ENCODE results near the gene MRPL45. TPM values are rescaled to one million over a fixed set of nuclear protein-coding genes. Genes with fewer than 3 reads are reported as not detected.

MRPL45 gene
- total and polyA plus RNA-seq, 2 experiments from 2014 or later: 42.6 to 63.9 TPM

GRCh38 chr17:38322156-38322779 lies 25.3 kb downstream of the MRPL45 start:
- Histone ChIP-seq H3K27ac (ENCODE audit: low read depth) (0 out of 2 replicates have a peak overlapping the region, but pooled peaks have one; percentile 55), H2AFZ (no peak overlapping the region), H3F3A (replicated peaks; ENCODE audit: low read depth) (peaks cover 18% of the 10 kb centered on the region; the same call in 1 of the 2 replicates), H3K79me2 (replicated peaks; ENCODE audit: insufficient read depth) (no peaks in the 10 kb centered on the region), H3K4me1 (ENCODE audit: insufficient read depth) (peaks cover 21% of the 10 kb centered on the region), H3K4me2 (no peak overlapping the region), H3K36me3 (ENCODE audit: insufficient read depth) (peaks cover 15% of the 10 kb centered on the region), H3K27me3 (ENCODE audit: insufficient read depth) (no peaks in the 10 kb centered on the region), H3K4me3 (no peak overlapping the region), H4K20me1 (replicated peaks; ENCODE audit: insufficient read depth) (peaks cover 8% of the 10 kb centered on the region; the same call in 1 of the 2 replicates), H3K9me2 (ENCODE audit: insufficient read depth) (peaks cover 9% of the 10 kb centered on the region; the same call in 1 of the 2 replicates)
- peaks cover 31% of the 10 kb centered on the region for H3K4me1 Mint-ChIP-seq
- no peak overlapping the region for H3K4me3 Mint-ChIP-seq
- H3K27ac Mint-ChIP-seq: no peak overlapping the region
- no peaks in the 10 kb centered on the region for H3K9me3 Mint-ChIP-seq
- TF ChIP-seq CTCF (conservative IDR thresholded peaks at IDR 0.05; ENCODE audit: low read depth in 2 of 2): peak; percentile 53 to 78
- TF ChIP-seq EZH2 (IDR thresholded peaks at IDR 0.05; ENCODE audit: low read depth, unreplicated experiment): no peak
- peak; percentile 82 for DNase-seq (ENCODE audit: low spot score)
- H3K36me3 Mint-ChIP-seq (ENCODE audit: low read depth): peaks cover 41% of the 10 kb centered on the region
- ATAC-seq: peak; percentile 83
- H3K27me3 Mint-ChIP-seq (ENCODE audit: insufficient read depth, low read depth, poor library complexity): peaks cover 5% of the 10 kb centered on the region

GRCh38 chr17:38322897-38323296 lies 25.9 kb downstream of the MRPL45 start:
- no peak overlapping the region for H3K4me2 ChIP-seq
- H3K27me3 Mint-ChIP-seq (ENCODE audit: insufficient read depth, low read depth, poor library complexity): peaks cover 5% of the 10 kb centered on the region
- H3K9me2 ChIP-seq (ENCODE audit: insufficient read depth): peaks cover 9% of the 10 kb centered on the region; the same call in 1 of the 2 replicates
- peaks cover 35% of the 10 kb centered on the region for H3K4me1 Mint-ChIP-seq
- H3K27ac ChIP-seq (ENCODE audit: low read depth): 0 out of 2 replicates have a peak overlapping the region, but pooled peaks have one; percentile 55
- ATAC-seq (no peak), DNase-seq (ENCODE audit: low spot score) (no peak)
- H3K4me3 ChIP-seq: no peak overlapping the region
- peaks cover 37% of the 10 kb centered on the region for H3K36me3 Mint-ChIP-seq (ENCODE audit: low read depth)
- TF ChIP-seq STAT1 (IDR thresholded peaks at IDR 0.05; ENCODE audit: unreplicated experiment) (no peak), ZNF331 (CRISPR knock-in tag; IDR thresholded peaks at IDR 0.05; ENCODE audit: low read depth) (no peak), ZNF114 (CRISPR knock-in tag; IDR thresholded peaks at IDR 0.05) (no peak)
- H3K4me3 Mint-ChIP-seq: no peak overlapping the region
- no peak overlapping the region for H3K27ac Mint-ChIP-seq
- H2AFZ ChIP-seq: no peak overlapping the region
- H3K27me3 ChIP-seq (ENCODE audit: insufficient read depth): no peaks in the 10 kb centered on the region
- H3K9me3 Mint-ChIP-seq: no peaks in the 10 kb centered on the region
- peaks cover 18% of the 10 kb centered on the region; the same call in 1 of the 2 replicates for H3F3A ChIP-seq (replicated peaks; ENCODE audit: low read depth)
- H3K79me2 ChIP-seq (replicated peaks; ENCODE audit: insufficient read depth): no peaks in the 10 kb centered on the region
- peaks cover 21% of the 10 kb centered on the region for H3K4me1 ChIP-seq (ENCODE audit: insufficient read depth)
- peaks cover 8% of the 10 kb centered on the region; the same call in 1 of the 2 replicates for H4K20me1 ChIP-seq (replicated peaks; ENCODE audit: insufficient read depth)
- peaks cover 15% of the 10 kb centered on the region for H3K36me3 ChIP-seq (ENCODE audit: insufficient read depth)

- Mint-ChIP-seq H3K27me3 (ENCODE audit: insufficient read depth, low read depth, poor library complexity) (peaks cover 8% of the 10 kb centered on the region), H3K4me3 (no peak overlapping the region), H3K9me3 (no peaks in the 10 kb centered on the region), H3K27ac (no peak overlapping the region), H3K4me1 (peaks cover 44% of the 10 kb centered on the region), H3K36me3 (ENCODE audit: low read depth) (peaks cover 34% of the 10 kb centered on the region)
- H3K79me2 ChIP-seq (replicated peaks; ENCODE audit: insufficient read depth): no peaks in the 10 kb centered on the region
- H3K27me3 ChIP-seq (ENCODE audit: insufficient read depth): no peaks in the 10 kb centered on the region
- peak overlapping the region; percentile 95 for H3K27ac ChIP-seq (ENCODE audit: low read depth)
- no peak overlapping the region for H2AFZ ChIP-seq
- DNase-seq (ENCODE audit: low spot score): no peak
- H4K20me1 ChIP-seq (replicated peaks; ENCODE audit: insufficient read depth): peaks cover 8% of the 10 kb centered on the region; the same call in 1 of the 2 replicates
- H3K9me2 ChIP-seq (ENCODE audit: insufficient read depth): peaks cover 9% of the 10 kb centered on the region; the same call in 1 of the 2 replicates
- peaks cover 18% of the 10 kb centered on the region; the same call in 1 of the 2 replicates for H3F3A ChIP-seq (replicated peaks; ENCODE audit: low read depth)
- peaks cover 15% of the 10 kb centered on the region for H3K36me3 ChIP-seq (ENCODE audit: insufficient read depth)
- peaks cover 21% of the 10 kb centered on the region for H3K4me1 ChIP-seq (ENCODE audit: insufficient read depth)
- no peak for ATAC-seq
- H3K4me3 ChIP-seq: no peak overlapping the region
- H3K4me2 ChIP-seq: no peak overlapping the region
- TF ChIP-seq ZNF462 (CRISPR knock-in tag; IDR thresholded peaks at IDR 0.05): no peak
These were observed 27.3 kb downstream of the MRPL45 start for GRCh38 chr17:38324141-38324697.

Measured in GM23338 (cell line).